ENCODE data around the gene PPP2R5D. TPM values are rescaled to one million over a fixed set of nuclear protein-coding genes. Genes with fewer than 3 reads are reported as not detected.
A peak's percentile ranks its signal among the peaks of the same experiment; 100 is the strongest.

The PPP2R5D gene
- total and polyA plus RNA-seq, 2 of the 8 experiments (the other 6 are each of a cell fraction or from before 2014, with no cell fraction given) = 52.1 to 55.7 TPM

- H3K79me1 ChIP-seq (ENCODE audit: low read depth, low read length) = no peaks in the 10 kb centered on the region
- peaks cover 2 to 17% of the 10 kb centered on the region in 2 experiments for H4K20me1 ChIP-seq (replicated peaks in 1 of 2; ENCODE audit: control insufficient read depth in 1 of 2, insufficient read depth in 2 of 2, low read length in 2 of 2)
- no peak overlapping the region for H2BK20ac ChIP-seq (ENCODE audit: low read length)
- DNase-seq (ENCODE audit: low read depth in 1 of 2, low spot score in 2 of 2) (no peak), FAIRE-seq (no peak)
- no peak overlapping the region for H3K27ac ChIP-seq (ENCODE audit: low read depth, low read length)
- TF ChIP-seq, protein P1, sequence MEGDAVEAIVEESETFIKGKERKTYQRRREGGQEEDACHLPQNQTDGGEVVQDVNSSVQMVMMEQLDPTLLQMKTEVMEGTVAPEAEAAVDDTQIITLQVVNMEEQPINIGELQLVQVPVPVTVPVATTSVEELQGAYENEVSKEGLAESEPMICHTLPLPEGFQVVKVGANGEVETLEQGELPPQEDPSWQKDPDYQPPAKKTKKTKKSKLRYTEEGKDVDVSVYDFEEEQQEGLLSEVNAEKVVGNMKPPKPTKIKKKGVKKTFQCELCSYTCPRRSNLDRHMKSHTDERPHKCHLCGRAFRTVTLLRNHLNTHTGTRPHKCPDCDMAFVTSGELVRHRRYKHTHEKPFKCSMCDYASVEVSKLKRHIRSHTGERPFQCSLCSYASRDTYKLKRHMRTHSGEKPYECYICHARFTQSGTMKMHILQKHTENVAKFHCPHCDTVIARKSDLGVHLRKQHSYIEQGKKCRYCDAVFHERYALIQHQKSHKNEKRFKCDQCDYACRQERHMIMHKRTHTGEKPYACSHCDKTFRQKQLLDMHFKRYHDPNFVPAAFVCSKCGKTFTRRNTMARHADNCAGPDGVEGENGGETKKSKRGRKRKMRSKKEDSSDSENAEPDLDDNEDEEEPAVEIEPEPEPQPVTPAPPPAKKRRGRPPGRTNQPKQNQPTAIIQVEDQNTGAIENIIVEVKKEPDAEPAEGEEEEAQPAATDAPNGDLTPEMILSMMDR (IDR thresholded peaks at IDR 0.05; ENCODE audit: control extremely low read depth in 1 of 3, insufficient read depth in 1 of 3, low read depth in 1 of 3, low read length in 3 of 3) = peak in 2 of 3 experiments; percentile 23 to 30; a peak in 2 of 4 replicates
- no peak for TF ChIP-seq BACH1 (IDR thresholded peaks at IDR 0.05; ENCODE audit: low read length)
- no peak for TF ChIP-seq RXRA (IDR thresholded peaks at IDR 0.05; ENCODE audit: insufficient read depth, low read depth, low read length)
- TF ChIP-seq GABPA (IDR thresholded peaks at IDR 0.05; ENCODE audit: borderline replicate concordance, insufficient read depth, low read length) = no peak
- TF ChIP-seq KDM1A (IDR thresholded peaks at IDR 0.05; ENCODE audit: borderline replicate concordance, low read length) = no peak
- H3K9ac ChIP-seq (replicated peaks in 1 of 4; ENCODE audit: extremely low read depth in 1 of 4, low read depth in 3 of 4, low read length in 3 of 4) = no peak overlapping the region
- H3K23me2 ChIP-seq (ENCODE audit: low read depth, low read length) = 0 out of 2 replicates have a peak, but pooled peaks cover 2% of the 10 kb centered on the region
- H3K9me3 ChIP-seq (ENCODE audit: insufficient read depth in 2 of 2, low read depth in 1 of 2, low read length in 1 of 2) = no peaks in the 10 kb centered on the region
- ChIA-PET CTCF (ENCODE audit: partially characterized antibody) (interaction anchor here (0.8 to 2.2 kb wide), 11 partner anchors 8 to 473 kb away, joined by 3 to 5 read pairs (median 4); no protein-coding TSS in a partner anchor), POLR2A (ENCODE audit: partially characterized antibody) (interaction anchor here (0.9 to 29.7 kb wide), 3 partner anchors 8 to 57 kb away, joined by 3 to 584 read pairs (median 584); partner anchors contain the start of genes CUL7, KLHDC3, MEA1 and RRP36)
- WGBS, 2 experiments (ENCODE audit: extremely low coverage in 1 of 2, insufficient coverage in 1 of 2, insufficient read length in 1 of 2, insufficient replicate concordance in 2 of 2, low coverage in 1 of 2, low lambda C conversion rate in 2 of 2, missing lambda C conversion rate in 1 of 2) = 88% methylated on average over 2 of the region's 2 CpGs; no CpG with 5 or more reads in 1 of the 2 experiments
- H2BK15ac ChIP-seq (ENCODE audit: low read length) = no peak overlapping the region
- H3K36me3 ChIP-seq (ENCODE audit: control insufficient read depth in 2 of 4, insufficient read depth in 4 of 4, low read length in 3 of 4) = peaks cover 10 to 47% (median 23%) of the 10 kb centered on the region in 4 experiments
- H3K4me1 ChIP-seq (replicated peaks in 1 of 4; ENCODE audit: control insufficient read depth in 3 of 4, insufficient read depth in 4 of 4, low read length in 3 of 4) = no peaks in the 10 kb centered on the region
- no peak overlapping the region for H2AFZ ChIP-seq (ENCODE audit: low read length)
- no peak overlapping the region for H2AK5ac ChIP-seq (ENCODE audit: low read depth, low read length)
- no peak overlapping the region for H3K4me2 ChIP-seq (ENCODE audit: insufficient read depth in 1 of 2, low read depth in 2 of 2, low read length in 2 of 2)
- H3K4me3 ChIP-seq (ENCODE audit: extremely low read depth in 1 of 4, insufficient read depth in 2 of 4, low read depth in 3 of 4, low read length in 4 of 4) = no peak overlapping the region
- no peak overlapping the region for H3K23ac ChIP-seq (ENCODE audit: insufficient read length)
- no peak overlapping the region for H4K5ac ChIP-seq (ENCODE audit: insufficient read length, low read depth, low read length)
- H3K14ac ChIP-seq (ENCODE audit: insufficient read length) = no peak overlapping the region
- H2BK5ac ChIP-seq (ENCODE audit: low read depth, low read length) = no peak overlapping the region
- H4K8ac ChIP-seq (ENCODE audit: extremely low read depth, insufficient read depth, low read length) = no peak overlapping the region
- H3K56ac ChIP-seq (replicated peaks; ENCODE audit: insufficient read length, low read depth, low read length) = no peak overlapping the region
- H3K27me3 ChIP-seq (replicated peaks in 1 of 4; ENCODE audit: control insufficient read depth in 3 of 4, extremely low read depth in 1 of 4, insufficient read depth in 3 of 4, low read length in 3 of 4) = no peaks in the 10 kb centered on the region
- no peak overlapping the region for H3K18ac ChIP-seq (ENCODE audit: extremely low read depth, low read length)
- H2BK120ac ChIP-seq (replicated peaks; ENCODE audit: low read depth, low read length) = no peak overlapping the region
- no peak overlapping the region for H3K4ac ChIP-seq (replicated peaks; ENCODE audit: insufficient read length, low read depth, low read length)
- no peaks in the 10 kb centered on the region for H3K79me2 ChIP-seq (ENCODE audit: control insufficient read depth in 1 of 2, insufficient read depth in 2 of 2, low read length in 2 of 2)
- H4K91ac ChIP-seq (replicated peaks; ENCODE audit: insufficient read length, low read length) = no peak overlapping the region
- H2BK12ac ChIP-seq (ENCODE audit: low read depth, low read length) = no peak overlapping the region
Observed at GRCh38 chr6:43034190-43034525, 49.8 kb downstream of the PPP2R5D start.

Data from H1 (cell line).